ENCODE measurements around the gene PUS7L. TPM values are rescaled to one million over a fixed set of nuclear protein-coding genes. Genes with fewer than 3 reads are reported as not detected.

The PUS7L gene
- polyA plus RNA-seq, 1 of the 3 experiments (the other 2 are of a cell fraction): 1.8 TPM

GRCh38 chr12:43722621-43723020 lies 36.0 kb downstream of the PUS7L start:
- H3K4me2 ChIP-seq: no peak overlapping the region
- no peak overlapping the region for H2AFZ ChIP-seq (ENCODE audit: low read depth)
- peaks cover 0 to 14% of the 10 kb centered on the region in 2 experiments for H3K36me3 ChIP-seq (replicated peaks in 1 of 2; ENCODE audit: control insufficient read depth in 1 of 2, insufficient read depth in 2 of 2, low read length in 1 of 2)
- no peak for TF ChIP-seq GATA2 (CRISPR knock-in tag; IDR thresholded peaks at IDR 0.05)
- TF ChIP-seq IRF3 (IDR thresholded peaks at IDR 0.05; ENCODE audit: low read depth, low read length): no peak
- TF ChIP-seq CTCF (IDR thresholded peaks at IDR 0.05): no peak
- TF ChIP-seq FOXJ3 (CRISPR knock-in tag; IDR thresholded peaks at IDR 0.05): no peak
- TF ChIP-seq NFIC (IDR thresholded peaks at IDR 0.05; ENCODE audit: borderline replicate concordance): no peak
- TF ChIP-seq REST (IDR thresholded peaks at IDR 0.05; ENCODE audit: low read depth, low read length): no peak
- no peak for TF ChIP-seq TEAD4 (IDR thresholded peaks at IDR 0.05; ENCODE audit: borderline replicate concordance, insufficient read depth)
- no peaks in the 10 kb centered on the region; the same call in 1 of the 2 replicates for H3K9me2 ChIP-seq
- no peaks in the 10 kb centered on the region for H3K4me1 ChIP-seq (ENCODE audit: control insufficient read depth in 1 of 2, insufficient read depth in 2 of 2, low read depth in 1 of 2, low read length in 1 of 2)
- DNase-seq: no peak
- no peaks in the 10 kb centered on the region for H3K79me2 ChIP-seq (ENCODE audit: insufficient read depth)
- H3K9me3 ChIP-seq: no peaks in the 10 kb centered on the region
- H3K4me3 ChIP-seq (ENCODE audit: low read depth in 2 of 2, low read length in 1 of 2): no peak overlapping the region
- H3K27me3 ChIP-seq (ENCODE audit: insufficient read depth): no peaks in the 10 kb centered on the region
- no peaks in the 10 kb centered on the region for H4K20me1 ChIP-seq (ENCODE audit: insufficient read depth)
- H3K27ac ChIP-seq (ENCODE audit: low read depth in 2 of 2, low read length in 1 of 2): no peak overlapping the region
- ChIA-PET POLR2A (no interaction called here), CTCF (no interaction called here)
- no peaks in the 10 kb centered on the region for H3F3A ChIP-seq (replicated peaks; ENCODE audit: insufficient read depth)
- H3K9ac ChIP-seq: no peak overlapping the region

- POLR2A ChIA-PET: no interaction called here
- no peaks in the 10 kb centered on the region for H4K20me1 ChIP-seq (ENCODE audit: insufficient read depth)
- no peak overlapping the region for H2AFZ ChIP-seq (ENCODE audit: low read depth)
- no peaks in the 10 kb centered on the region for H3K79me2 ChIP-seq (ENCODE audit: insufficient read depth)
- H3K27ac ChIP-seq (ENCODE audit: low read depth in 2 of 2, low read length in 1 of 2): no peak overlapping the region
- DNase-seq: no peak
- H3K9me3 ChIP-seq: no peaks in the 10 kb centered on the region
- WGBS (ENCODE audit: low lambda C conversion rate): 9% methylated on average over 2 of the region's 2 CpGs
- H3F3A ChIP-seq (replicated peaks; ENCODE audit: insufficient read depth): no peaks in the 10 kb centered on the region
- H3K27me3 ChIP-seq (ENCODE audit: insufficient read depth): no peaks in the 10 kb centered on the region
- no peak overlapping the region for H3K4me2 ChIP-seq
- H3K9ac ChIP-seq: no peak overlapping the region
- no peaks in the 10 kb centered on the region for H3K9me2 ChIP-seq
- no peak overlapping the region for H3K4me3 ChIP-seq (ENCODE audit: low read depth in 2 of 2, low read length in 1 of 2)
- H3K36me3 ChIP-seq (replicated peaks in 1 of 2; ENCODE audit: control insufficient read depth in 1 of 2, insufficient read depth in 2 of 2, low read length in 1 of 2): no peaks in the 10 kb centered on the region
- no peaks in the 10 kb centered on the region for H3K4me1 ChIP-seq (ENCODE audit: control insufficient read depth in 1 of 2, insufficient read depth in 2 of 2, low read depth in 1 of 2, low read length in 1 of 2)
- CTCF ChIA-PET: no interaction called here
- TF ChIP-seq GABPA (IDR thresholded peaks at IDR 0.05; ENCODE audit: low read depth): no peak
- no peak for TF ChIP-seq TAF1 (IDR thresholded peaks at IDR 0.05; ENCODE audit: borderline replicate concordance, low read depth, low read length)
- no peak for TF ChIP-seq FOXJ3 (CRISPR knock-in tag; IDR thresholded peaks at IDR 0.05)
- no peak for TF ChIP-seq PBX3 (IDR thresholded peaks at IDR 0.05)
- TF ChIP-seq MEF2A (IDR thresholded peaks at IDR 0.05; ENCODE audit: borderline replicate concordance, low read depth): no peak
- no peak for TF ChIP-seq POLR2AphosphoS5 (IDR thresholded peaks at IDR 0.05; ENCODE audit: low read depth, low read length)
- TF ChIP-seq EP300 (IDR thresholded peaks at IDR 0.05; ENCODE audit: borderline replicate concordance in 1 of 2, low read depth in 1 of 2, low read length in 1 of 2): no peak
- no peak for TF ChIP-seq SIN3A (IDR thresholded peaks at IDR 0.05; ENCODE audit: borderline replicate concordance, low read depth, low read length)
- no peak for TF ChIP-seq CTCF (IDR thresholded peaks at IDR 0.05)
- no peak for TF ChIP-seq USF2 (IDR thresholded peaks at IDR 0.05; ENCODE audit: borderline replicate concordance, low read depth, low read length)
- no peak for TF ChIP-seq NFIC (IDR thresholded peaks at IDR 0.05; ENCODE audit: borderline replicate concordance)
- no peak for TF ChIP-seq RFX5 (IDR thresholded peaks at IDR 0.05; ENCODE audit: low read length)
Observed at GRCh38 chr12:43711348-43711747, 47.2 kb downstream of the PUS7L start.
